Omental fat pad (tissue), 4 donors: ENCODE data around the gene SCFD2. TPM values are rescaled to one million over a fixed set of nuclear protein-coding genes. Genes with fewer than 3 reads are reported as not detected.

Experiments used
- ATAC-seq: fragments of 150-250 bp; one replicate; pipeline ENCODE4 v1.9.1; 2016; ENCODE audit warnings: mild to moderate bottlenecking, moderate library complexity; ENCODE audit not compliant: low FRiP score
- DNase-seq: peaks from one replicate; pipeline ENCODE4 v3.0.0-alpha.2; 2019; ENCODE audit warnings: low spot score
- total RNA-seq, 4 donors: library from RNA; depleted of rRNA; stranded (reverse); fragments of >200 nt; gene quantifications; one replicate each; pipeline ENCODE4 v1.1.0, GENCODE V29; 2016
- TF ChIP-seq, protein P1 (sequence below), 3 donors: fragments of 450-650 bp; IDR thresholded peaks; one replicate each; pipeline ENCODE4 v1.5.1; 2016 to 2017; ENCODE audit warnings: antibody characterized with exemption in 3 of 3, mild to moderate bottlenecking in 3 of 3, moderate library complexity in 2 of 3

SCFD2 gene
- total RNA-seq, 4 donors from 2014 or later, result 26.4 to 65.6 (median 28.4) TPM

DNA sequence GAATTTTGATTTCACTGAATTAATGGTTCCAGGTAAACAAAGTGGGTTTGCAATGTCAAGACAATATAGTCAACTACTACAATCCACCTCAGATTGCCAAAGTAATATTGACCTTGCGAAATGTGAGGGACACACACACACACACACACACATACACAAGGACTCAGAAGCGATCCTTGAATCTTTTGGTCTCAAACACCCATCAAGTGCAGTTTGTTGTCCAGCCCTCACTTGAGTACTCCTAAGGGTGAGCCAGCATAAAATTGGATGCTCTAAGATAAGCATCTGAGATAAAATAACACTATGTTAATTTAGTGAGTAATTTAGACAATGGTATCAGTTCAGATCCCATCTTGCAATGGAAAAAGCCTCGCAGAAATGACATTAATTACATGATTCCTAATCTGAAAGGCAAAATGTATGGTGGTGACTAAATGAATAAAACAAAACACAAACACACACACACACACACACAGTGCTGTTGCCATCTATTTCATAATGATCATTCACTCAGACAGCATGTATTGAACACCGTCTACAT is 401.2 kb downstream of the SCFD2 start:
- TF ChIP-seq, protein P1, sequence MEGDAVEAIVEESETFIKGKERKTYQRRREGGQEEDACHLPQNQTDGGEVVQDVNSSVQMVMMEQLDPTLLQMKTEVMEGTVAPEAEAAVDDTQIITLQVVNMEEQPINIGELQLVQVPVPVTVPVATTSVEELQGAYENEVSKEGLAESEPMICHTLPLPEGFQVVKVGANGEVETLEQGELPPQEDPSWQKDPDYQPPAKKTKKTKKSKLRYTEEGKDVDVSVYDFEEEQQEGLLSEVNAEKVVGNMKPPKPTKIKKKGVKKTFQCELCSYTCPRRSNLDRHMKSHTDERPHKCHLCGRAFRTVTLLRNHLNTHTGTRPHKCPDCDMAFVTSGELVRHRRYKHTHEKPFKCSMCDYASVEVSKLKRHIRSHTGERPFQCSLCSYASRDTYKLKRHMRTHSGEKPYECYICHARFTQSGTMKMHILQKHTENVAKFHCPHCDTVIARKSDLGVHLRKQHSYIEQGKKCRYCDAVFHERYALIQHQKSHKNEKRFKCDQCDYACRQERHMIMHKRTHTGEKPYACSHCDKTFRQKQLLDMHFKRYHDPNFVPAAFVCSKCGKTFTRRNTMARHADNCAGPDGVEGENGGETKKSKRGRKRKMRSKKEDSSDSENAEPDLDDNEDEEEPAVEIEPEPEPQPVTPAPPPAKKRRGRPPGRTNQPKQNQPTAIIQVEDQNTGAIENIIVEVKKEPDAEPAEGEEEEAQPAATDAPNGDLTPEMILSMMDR (IDR thresholded peaks at IDR 0.05), result no peak
- no peak for ATAC-seq
- DNase-seq, result no peak

DNA sequence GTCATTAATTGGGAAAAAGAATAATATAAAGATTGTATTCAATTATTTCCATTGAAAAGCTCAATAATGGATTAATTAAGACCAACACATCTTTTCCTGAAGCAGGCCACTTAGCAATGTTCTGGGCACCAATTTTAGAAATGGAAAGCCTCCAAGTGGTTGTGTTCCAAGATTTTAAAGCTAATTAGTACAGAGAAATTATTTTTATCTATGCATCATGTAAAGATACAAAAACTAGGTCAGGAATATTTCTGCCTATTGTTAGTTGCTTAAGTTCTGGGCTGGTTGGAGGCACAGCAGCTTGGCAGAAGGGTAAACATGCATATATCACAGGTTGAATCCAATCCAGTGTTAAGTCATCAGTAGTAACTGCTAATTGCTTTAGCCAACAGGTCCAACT is 401.9 kb downstream of the SCFD2 start:
- ATAC-seq (no peak), DNase-seq (no peak)
- TF ChIP-seq, protein P1 (IDR thresholded peaks at IDR 0.05), result no peak

DNA sequence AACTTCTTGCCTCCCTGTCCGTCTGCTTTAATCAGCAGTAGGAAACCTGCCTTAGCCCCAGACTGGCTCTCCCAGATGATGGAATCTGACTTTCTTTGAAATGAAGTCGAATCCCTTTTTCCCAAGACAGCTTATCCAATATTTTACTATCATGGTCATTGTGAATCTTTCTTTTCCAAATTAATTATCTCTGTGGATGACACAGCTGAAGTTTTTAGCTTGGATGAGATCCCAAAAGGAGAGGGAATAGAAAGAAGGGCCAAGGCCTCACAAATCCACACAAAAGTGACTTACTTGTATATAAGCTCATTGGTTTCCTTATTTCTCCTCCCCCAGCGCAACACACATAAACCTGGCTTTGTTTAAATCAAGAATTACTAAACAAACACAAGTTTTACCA is 403.1 kb downstream of the SCFD2 start:
- TF ChIP-seq, protein P1 (IDR thresholded peaks at IDR 0.05), result no peak
- ATAC-seq, result no peak

DNA sequence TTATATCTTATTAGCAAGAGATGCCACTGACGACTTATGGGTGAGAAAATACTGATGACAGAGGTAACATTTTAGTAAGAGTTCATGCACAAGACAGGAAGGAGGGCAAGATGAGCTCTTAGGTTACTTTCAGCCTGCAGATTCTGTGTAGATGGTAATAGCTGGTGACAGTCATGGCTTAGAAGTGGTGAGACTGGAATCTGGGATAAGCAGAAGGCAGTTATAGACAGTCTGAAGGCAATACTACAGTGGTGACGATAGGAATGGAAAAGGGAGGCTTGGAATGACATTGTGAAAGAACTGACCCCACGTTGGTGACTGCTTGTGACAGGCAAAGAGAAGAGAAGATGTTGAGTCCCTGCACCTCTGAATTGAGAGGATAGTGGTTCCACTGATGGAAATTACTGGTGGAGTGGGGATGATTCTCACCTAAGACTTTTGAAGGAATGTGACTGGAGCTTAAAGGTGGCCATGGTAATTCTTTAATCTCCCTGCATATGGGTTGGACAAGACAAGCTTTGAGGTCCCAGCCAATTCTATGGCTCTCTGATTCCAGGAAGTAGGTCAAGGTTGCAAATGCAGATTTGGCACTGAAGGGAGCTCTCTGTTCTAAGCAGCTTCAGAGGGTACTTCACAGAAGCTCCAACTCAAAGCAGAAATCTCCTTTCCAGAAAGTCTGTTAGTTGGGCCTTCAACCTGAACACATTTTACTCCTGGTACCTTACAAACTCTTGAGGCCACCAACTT is 404.0 kb downstream of the SCFD2 start:
- ATAC-seq (no peak), DNase-seq (no peak)
- TF ChIP-seq, protein P1 (IDR thresholded peaks at IDR 0.05), result no peak

More for the DNA sequence above, 403.1 kb downstream of the SCFD2 start:
- DNase-seq, result no peak

DNA sequence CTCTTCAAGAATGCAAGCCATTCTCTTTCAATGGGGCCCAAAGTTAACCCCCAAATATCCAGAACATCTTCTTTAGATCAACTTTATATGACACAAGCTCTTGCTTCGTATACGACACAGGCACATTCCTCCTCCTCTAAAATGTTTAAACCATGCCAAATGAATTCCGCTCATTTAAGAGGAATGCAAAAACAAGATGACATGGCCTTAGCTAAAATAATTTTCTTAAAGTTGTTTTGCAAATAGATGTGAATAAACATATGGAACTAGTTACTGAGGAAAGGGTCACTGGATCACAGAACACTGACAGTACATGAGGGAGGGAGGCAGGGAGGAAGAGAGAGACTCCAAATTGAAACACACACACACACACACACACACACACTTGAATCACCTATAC is 406.3 kb downstream of the SCFD2 start:
- TF ChIP-seq, protein P1 (IDR thresholded peaks at IDR 0.05), result no peak
- DNase-seq (no peak), ATAC-seq (no peak)

DNA sequence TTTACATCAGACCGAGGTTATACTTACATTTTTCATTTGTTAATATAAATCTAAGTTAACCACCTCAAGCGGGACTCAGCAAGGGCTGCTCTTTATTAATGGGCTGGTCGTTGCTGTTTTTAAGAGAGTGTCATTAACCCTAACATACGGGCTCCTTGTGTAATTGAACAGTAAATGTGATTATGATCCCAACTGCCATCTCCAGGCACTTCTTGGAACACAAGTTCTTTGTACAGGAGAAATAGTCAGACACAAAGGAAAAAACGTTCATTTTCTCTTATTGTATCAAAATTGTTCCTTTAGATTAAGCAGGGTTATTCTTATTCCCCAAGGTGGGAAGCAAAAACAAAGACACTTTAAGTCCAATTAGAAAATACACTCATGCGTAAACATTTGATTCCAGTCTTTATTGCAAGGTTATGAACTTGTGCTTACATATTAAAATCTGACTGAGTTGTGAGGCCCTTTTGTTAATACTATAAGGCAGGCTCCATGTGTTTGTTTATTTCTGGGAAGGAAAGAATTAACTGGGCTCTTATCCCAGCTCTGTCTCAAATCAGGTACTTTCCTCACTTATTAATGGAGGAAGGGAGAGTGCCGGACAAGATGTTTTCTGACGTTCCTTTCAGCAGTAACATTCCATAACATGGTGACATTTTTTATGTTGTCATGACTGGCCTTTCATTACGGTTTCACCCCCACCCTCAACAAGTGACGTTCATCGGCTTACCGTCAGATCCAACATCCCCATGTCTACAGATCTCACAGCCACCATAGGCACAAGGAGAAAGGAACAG is 407.8 kb downstream of the SCFD2 start:
- TF ChIP-seq, protein P1 (IDR thresholded peaks at IDR 0.05), result no peak
- DNase-seq, result no peak
- no peak for ATAC-seq
